NOMO-1 treated with DMSO at 0.1 percent for 48 hours (cell line): Measurements from ENCODE around the gene GBE1.
A peak's percentile ranks its signal among the peaks of the same experiment; 100 is the strongest.
"Not testable (repeated sequence)": the region's sequence is repeated elsewhere in the genome, so short reads cannot be mapped to it uniquely, and the experiment has no call there.

Experiments
- DNase-seq: peaks from one replicate; lab custom pipeline; 2025; ENCODE audit not compliant: unreplicated experiment; lab: John Stamatoyannopoulos, UW

GBE1 gene

DNA sequence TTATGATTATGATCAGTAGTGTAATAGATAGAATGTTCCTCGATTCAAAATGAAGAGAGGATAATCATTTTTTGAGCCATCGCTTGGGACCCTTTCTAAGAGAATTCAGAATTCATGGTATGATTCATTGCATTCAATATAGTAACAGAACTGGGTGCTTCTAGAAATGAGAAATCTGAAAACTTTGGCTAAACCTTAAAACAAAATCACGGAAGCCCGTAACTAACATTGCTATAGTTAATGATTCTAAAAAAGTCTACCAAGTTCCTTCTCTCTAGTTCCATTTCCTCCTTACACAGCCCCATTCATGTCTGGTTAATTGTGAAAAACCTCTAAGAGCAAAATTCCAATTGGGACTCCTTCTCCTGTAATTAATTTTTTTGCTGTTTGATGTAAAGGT, 217.1 kb downstream of the GBE1 start:
- DNase-seq: peak; percentile 54

DNA sequence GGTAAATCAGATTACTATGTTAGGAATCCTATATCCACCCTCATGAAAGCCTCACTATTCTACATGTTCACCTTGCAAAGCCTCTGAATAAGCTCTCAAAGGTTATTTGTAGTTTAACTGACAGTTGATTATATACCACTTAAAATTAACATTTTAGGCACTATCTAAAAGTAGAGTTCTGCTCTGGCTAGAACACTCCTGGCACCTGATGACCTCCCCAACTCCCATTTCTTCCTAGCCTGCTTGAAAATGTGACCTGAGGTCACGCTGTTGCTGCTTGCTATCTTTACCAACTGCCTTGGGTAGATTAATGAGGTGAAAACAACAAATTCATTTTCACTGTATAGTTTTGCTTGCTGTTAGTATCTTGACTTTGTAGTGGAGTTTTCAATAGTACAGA, 220.7 kb downstream of the GBE1 start:
- DNase-seq: no peak

DNA sequence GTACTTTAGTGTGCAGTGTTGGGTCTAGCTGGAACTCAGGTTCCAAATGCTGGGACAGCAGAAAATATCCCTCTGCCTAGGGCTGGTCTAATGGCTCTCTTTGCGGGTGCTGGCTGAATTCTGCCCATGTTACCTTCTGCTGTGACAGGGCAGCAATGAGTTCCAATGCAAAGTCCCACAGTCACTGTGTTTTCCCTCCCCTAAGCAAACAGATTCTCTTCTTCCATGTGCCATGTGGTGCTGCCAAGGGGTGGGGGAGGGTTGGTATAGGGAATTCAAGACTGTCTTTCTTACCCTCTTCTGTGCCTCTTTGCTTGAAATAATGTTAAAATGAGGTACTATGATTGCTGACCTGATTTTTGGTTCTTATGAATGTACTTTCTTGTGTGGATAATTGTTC, 229.6 kb downstream of the GBE1 start:
- DNase-seq: no peak

DNA sequence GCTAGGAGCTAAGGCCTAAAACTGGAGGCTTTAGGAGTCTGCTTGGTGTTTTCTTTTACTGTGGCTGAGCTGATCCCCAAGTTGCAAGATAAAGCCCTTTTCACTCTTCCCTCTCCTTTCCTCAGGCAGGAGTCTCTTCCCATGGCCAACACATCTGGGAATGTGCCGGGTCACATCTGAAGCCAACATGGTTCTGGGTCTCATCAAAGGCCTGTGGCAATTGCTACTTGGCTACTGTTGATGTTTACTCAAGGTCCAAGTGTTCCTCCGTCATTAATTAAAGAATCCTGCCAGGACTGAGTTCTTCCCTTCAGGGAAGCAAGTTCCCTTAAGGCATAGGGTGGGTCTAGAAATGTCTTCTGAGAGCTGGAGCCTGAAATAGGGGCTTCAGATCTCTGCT, 230.2 kb downstream of the GBE1 start:
- DNase-seq: no peak

DNA sequence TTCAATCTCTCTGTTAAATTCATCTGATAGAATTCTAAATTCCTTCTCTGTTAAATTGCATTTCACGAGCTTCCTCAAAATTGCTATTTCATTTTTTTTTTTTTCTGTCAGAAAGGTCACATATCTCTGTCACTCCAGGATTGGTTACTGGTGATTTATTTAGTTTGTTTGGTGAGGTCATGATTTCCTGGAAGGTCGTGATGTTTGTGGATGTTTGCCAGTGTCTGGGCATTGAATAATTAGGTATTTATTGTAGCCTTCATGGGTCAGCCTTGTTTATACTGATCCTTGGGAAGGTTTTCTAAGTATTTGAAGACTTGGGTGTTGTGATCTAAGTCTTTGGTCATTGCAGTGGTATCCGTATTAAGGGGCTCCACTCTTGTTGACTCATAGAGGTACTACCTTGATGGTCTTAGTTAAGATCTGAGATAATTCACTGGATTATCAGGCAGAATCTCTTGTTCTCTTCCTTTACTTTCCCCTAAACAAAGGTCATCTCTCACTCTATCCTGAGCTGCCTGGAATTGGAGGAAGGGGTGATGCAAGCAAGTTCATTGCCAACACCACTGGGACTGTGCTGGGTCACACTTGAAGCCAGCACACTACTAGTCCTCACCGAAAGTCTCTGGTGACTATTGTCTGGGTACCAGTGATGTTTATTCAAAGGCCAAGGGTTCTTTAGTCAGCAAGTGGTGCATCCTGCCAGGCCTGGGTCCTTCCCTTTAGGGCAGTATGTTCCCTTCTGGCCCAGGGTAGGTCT, 231.1 kb downstream of the GBE1 start:
- no peak for DNase-seq

DNA sequence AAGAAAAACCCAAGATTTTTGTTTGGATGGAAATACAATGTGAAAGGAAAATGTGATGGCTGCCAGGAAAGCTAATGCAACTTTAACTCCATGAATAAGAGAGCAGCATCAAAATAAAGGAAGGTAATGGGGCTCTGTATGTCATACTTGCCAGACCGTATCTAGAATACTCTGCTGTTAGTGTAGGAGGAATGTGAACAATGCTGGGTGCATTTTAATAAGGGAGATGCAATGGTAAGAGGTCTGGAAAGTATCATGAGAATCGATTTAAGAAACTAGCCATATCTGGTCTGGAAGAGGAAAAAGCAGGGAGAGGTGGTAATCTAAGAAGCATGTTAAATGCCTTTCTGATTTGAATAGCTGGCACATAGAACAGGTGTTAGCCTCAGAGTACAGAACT, 239.6 kb downstream of the GBE1 start:
- DNase-seq: no peak

DNA sequence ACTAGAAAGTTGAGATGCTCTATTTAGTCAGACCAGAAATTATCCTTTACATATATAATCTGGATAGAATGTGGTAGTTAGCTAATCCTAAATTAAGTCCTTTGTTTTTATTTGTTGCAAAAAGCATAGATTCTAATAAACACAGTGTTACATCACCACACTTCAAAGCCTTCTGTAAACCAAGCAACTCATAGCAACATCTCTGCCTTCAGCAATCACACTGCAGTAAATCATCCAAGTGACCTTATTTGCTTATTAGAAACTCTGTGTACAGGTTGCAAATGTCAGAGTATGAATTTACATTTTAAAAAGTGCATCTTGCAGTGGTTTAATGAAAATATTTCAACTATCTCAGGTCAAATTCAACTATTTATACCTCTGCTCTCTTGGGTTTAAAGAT, 242.5 kb downstream of the GBE1 start:
- no peak for DNase-seq

DNA sequence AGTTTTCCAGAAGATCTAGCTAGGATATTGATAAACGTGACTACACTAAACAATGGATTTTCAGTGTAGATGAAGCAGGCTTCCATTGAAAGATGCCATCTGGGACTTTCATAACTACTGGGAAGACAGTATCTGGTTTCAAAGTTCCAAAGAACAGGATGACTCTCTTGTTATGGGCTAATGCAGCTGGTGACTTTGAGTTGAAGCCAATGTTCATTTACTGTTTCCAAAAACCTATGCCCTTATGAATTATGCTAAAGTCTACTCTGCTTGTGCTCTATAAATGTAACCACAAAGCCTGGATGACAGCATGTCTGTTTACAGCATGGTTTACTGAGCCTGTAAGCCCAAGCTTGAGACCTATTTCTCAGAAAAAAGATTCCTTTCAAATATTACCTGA, 245.4 kb downstream of the GBE1 start:
- DNase-seq: no peak

DNA sequence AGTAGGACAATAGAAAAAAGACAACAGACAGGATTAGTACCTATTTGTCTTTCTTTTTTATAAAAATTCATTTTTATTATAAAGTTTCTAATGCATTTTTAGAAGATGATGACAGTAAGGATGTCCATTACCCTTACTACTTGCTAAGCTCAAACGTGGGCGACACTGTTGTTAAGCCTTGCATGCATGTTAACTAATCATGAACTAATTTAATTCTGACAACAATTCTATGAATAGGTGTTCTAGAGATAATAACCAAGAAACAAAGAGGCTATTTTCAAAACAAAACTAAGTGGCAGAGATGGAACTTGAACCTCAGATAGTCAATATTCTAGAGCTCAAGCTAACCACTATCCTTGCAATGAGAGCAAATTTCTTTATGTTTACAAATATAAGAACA, 247.9 kb downstream of the GBE1 start:
- no peak for DNase-seq

DNA sequence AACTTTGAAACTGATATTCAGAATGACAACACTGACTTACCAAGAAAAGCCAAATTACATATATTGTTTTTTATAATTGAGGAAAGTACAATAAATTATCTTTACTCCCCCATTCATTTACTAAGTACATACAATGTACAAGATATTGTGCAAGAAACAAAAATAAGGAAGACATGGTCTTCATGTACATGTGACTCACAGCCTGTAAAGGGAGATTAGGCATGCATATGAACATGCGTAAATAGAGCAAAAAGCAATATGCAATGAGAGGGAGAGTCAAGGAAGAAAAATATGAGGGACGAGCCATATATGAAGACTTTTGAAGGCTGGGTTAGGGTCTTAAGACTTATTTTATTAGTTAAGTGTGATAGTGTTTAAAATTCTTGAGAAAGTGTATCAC, 258.4 kb downstream of the GBE1 start:
- DNase-seq: peak; percentile 25

DNA sequence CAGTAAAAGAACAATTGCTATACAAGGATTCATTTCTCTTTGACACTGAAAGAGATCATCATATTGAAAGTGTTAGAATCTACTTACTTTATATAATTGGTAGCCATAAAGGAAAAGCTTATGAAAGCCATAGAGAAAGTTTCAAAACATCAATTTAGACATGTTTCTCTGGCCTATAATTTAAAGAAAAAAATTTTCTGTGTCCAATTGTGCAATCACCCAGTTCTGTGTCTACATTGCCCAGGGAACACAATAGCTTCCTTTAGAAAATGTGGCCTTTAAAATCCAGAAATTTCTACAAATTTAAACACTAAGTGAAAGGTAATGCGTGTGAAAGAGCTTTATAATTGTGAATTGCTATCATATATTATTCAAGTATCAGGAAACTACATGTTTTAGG, 259.2 kb downstream of the GBE1 start:
- peak; percentile 19 for DNase-seq

DNA sequence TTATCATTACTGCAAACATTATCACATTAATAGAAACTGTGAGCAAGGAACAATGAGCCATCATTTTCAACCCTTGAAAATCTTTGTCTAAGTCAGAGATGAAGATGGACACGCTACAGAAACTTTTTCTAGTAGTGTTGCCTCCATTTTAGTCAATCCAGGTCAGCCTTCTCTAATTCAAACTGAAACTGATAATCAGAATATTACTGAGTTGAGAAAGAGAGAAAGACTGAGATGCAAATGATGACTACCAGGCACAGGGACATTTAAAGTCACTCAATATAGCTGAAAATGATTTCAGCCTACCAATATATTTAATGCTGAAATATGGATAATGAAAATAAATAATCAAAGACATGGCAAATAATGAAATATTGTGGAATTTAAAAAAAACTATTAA, 261.4 kb downstream of the GBE1 start:
- no peak for DNase-seq

DNA sequence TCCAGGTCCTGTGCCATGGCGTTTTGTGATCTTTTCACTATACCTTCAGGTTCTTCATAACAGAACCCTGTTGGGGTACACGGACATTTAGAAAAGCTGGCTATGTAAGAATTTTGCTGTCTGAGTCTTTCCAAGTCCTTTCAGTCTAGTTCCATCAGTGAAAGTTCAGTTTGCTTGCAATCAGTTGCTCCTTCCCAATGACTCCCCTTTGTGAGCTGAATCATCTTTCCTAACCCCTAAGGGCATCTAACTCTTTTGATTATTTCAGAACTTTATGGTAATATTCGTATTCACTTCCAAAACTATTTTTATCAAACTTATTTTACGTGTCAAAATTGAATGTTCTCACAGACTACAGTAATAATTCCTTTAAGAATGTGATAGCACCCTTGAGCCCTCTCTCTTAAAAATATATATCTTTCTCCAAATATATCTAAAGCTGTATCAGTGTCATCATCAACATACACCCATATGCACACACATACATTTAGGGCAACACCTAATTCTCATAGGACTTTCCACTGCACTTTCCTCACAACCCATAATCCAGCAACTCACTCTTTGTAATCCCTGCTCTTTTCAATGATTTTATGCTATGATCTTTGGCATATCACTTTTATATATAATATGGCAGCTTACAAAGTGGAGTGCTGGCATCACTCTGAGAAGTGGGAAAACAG, 263.7 kb downstream of the GBE1 start:
- DNase-seq: no peak

DNA sequence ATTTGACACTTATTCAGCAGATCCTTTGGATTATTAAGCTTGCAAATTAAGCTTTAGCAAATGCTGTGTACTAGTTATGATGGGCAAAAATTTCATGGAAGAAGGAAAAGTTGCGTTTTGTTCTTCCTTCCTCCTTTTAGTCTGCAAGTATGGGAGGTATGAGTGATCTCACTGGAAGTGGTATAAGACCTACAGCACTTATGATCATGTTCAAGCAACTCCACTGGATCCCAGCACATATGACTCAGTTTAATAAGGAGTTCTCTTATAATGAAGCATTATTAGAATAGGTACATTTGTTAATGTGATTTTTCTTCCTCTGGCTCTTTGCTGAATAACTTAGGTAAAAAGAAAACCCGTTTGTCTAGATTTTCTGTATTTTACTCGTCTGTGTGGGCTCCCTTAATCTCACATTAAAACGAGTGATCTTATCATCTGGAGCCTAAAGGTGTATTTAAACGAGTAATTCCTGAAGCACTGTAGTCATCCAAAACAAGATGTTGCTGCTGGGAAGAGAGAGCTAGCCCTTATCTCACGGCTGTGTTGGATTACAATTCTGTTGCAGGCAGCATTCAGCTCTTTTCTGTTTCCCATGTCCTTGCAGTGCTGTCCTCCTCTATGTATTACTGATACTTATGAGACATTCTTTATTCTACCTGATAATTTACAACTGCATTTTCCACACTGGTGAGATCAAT, 264.9 kb downstream of the GBE1 start:
- DNase-seq: no peak

DNA sequence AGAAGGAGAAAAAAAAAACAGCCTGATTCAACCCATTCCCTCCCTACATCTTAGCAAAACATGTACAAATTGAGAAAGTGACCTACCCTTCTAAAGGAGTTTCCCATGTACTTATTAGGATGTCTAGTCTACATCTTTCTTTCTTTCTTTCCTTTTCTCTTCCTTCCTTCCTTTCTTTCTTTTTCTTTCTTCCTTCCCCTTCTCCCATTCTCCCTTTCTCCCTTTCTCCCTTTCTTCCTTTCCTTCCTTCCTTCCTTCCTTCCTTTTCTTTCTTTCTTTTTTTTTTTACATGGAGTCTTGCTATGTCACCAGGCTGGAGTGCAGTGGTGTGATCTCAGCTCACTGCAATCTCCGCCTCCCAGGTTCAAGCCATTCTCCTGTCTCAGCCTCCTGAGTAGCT, 269.0 kb downstream of the GBE1 start:
- DNase-seq: not testable (repeated sequence)

DNA sequence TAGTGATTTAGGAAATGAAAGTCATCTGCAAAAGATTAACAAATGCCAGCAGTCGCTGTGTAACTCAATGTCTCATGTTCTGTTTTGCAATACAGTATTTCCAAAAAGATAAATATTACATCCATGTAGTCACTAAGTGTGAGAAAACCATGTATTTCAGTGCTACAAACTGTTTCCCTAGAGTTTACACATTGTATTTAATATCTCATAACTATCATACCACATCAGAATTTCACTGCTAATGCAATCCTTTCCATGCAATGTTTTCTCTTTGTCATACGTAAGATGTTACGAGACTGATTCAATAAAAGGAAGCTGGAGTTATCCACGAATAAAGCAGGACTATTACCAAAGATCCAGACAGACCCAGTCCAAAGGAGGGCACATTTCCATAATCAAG, 269.4 kb downstream of the GBE1 start:
- peak; percentile 48 for DNase-seq

DNA sequence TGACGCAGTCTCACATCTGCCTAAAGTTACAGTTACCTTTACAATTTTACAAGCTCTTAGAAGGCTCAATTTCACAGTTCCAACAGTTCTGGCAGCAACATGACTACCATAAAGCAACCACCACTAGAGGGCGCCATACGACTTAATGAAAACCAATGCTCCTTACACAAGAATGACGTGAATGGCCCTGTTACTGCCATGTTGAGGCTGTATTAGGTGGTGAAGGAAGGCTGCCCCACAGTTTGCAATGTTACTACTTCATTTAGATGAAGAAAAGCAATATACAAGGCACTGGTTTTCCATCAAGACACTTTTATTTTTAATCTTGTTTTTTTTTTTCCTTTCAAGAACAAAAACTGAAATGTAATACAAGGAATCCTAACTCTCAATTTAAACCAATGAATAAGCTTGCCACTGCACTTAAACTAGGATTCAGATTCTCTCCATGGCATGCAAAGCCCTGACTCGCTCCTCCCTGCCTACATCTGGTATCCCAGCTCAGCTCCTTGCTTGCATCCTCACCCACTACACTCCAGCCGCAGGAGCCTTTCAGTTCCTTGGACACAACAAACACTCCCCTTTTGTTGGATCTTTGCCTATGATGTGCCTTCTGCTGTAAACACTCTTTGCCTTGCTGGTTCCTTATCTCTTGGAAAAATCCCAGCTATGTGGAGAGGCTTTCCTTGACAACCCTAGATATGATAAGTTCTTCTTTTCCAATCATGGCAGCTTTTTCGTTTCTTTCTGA, 270.7 kb downstream of the GBE1 start:
- peak; percentile 79 for DNase-seq

DNA sequence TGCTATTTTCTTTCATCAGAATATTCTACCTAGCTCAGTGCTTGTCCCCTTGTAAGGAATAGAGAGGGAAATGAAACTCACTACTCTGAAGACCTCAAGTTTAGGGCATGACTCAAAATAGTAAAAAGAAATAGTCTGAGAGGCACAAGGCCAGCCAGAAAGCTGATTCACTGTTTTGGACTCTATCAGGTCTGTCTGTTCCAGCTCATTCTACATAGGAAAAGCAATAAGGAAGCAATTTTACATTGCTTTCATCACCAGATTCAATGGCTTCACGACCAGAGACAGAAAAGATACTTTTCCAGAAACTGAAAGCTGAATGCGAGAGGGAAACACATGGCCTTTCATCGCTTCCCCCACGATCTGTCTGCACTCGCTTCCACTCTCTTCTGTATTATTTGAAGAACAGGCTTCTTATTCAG, 276.0 kb downstream of the GBE1 start:
- peak; percentile 93 for DNase-seq

DNA sequence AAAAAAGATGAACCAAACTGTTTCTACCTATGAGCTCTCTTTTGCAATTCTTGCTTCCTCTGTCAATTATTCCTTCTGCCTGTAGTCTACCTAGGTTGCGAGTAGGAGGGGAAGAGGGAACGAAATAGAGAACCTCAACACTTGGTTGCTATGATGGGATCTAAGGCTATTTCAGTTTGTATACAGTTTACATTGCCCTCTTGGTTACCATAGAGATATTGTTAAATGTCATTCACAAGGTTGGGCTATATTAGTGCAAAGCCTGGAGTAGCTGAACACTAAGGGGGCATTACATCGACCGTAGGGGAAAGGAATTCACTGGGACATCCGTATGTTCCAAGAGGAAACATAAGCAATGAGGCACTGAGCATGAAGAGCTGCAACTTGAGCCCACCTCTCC, 276.9 kb downstream of the GBE1 start:
- DNase-seq: peak; percentile 19

DNA sequence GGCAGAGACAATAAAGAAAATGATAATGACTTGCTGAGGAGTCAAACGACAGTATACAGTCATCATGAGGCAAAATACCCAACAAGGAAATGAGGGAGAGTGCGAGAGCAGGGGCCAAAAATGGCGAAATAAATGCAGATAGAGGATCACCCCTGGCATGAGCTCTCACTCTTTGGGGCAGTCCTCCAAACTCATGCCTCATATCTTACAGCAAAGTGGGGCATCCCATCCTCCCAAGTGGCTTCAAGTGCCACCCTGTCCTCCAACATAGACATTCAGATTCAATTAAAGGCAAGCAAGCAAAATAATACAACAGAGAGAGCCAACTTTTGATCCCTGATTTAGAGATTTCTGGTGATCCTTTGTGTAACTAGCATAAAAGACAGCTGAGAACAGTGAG, 278.4 kb downstream of the GBE1 start:
- DNase-seq: no peak

DNA sequence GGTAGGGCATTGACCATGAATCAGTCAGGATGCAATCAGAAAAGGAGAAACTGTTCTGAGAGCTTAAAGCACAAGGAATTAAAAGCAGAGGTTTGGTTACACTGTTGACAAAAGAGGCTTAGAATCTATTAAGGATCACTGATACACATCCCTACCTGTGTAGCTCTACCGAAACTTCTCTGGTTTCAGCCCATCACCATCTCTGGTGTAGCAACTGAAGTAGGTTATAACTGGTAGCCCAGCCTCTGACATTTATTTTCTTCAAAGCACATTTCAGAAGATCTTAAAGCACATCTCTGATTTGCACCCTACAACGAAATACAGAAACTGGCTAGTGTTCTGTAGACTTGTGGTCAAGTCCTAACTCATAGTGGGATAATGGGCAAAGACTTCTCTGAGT, 283.7 kb downstream of the GBE1 start:
- no peak for DNase-seq

DNA sequence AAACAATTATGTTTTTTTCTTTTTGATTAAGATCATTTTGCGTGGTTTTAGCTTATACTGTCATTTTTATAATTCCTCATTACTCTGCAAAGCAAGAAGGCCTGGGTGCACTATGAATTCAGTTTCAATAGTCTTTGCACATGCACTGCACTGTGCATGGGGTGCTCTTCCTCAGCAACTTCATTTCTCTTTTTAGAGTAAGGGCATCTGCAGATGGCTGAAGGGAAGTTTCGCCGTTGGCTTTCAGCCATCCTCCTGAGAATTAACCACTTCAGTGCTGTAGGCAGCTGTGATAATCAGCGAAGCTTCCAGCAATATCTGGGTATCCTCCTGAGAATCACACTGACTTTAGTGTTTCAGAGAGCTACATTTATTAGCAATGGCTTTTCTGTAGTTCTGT, 284.8 kb downstream of the GBE1 start:
- DNase-seq: no peak
